Brain pericyte (primary cell): Measurements from ENCODE around the gene CNIH4.
"Not testable (repeated sequence)": the region's sequence is repeated elsewhere in the genome, so short reads cannot be mapped to it uniquely, and the experiment has no call there.

Source experiments
- DNase-seq: peaks from one replicate; pipeline ENCODE4 v3.0.0-alpha.2; 2012; ENCODE audit warnings: low read depth, low spot score

CNIH4 gene

GRCh38 chr1:224348137-224348536 is 8.5 kb upstream of the CNIH4 start:
- DNase-seq = no peak

GRCh38 chr1:224349716-224350115 is 7.0 kb upstream of the CNIH4 start:
- DNase-seq = not testable (repeated sequence)

GRCh38 chr1:224352436-224353085 is 4.1 kb upstream of the CNIH4 start:
- not testable (repeated sequence) for DNase-seq

GRCh38 chr1:224353975-224354925 is 2.4 kb upstream of the CNIH4 start:
- DNase-seq = no peak

GRCh38 chr1:224357626-224358124 is 996 bp downstream of the CNIH4 start:
- no peak for DNase-seq

GRCh38 chr1:224358237-224358636 is 1.6 kb downstream of the CNIH4 start:
- DNase-seq = no peak

- no peak for DNase-seq
Measured at GRCh38 chr1:224359207-224359606, 2.5 kb downstream of the CNIH4 start.

- DNase-seq = no peak
Measured at GRCh38 chr1:224368409-224368808, 11.7 kb downstream of the CNIH4 start.

GRCh38 chr1:224373008-224373590 is 16.4 kb downstream of the CNIH4 start:
- no peak for DNase-seq

GRCh38 chr1:224375059-224375458 is 18.4 kb downstream of the CNIH4 start:
- no peak for DNase-seq

- no peak for DNase-seq
Measured at GRCh38 chr1:224377676-224378006, 21.0 kb downstream of the CNIH4 start.

GRCh38 chr1:224378855-224379631 is 22.4 kb downstream of the CNIH4 start:
- no peak for DNase-seq

GRCh38 chr1:224380003-224380402 is 23.3 kb downstream of the CNIH4 start:
- no peak for DNase-seq

- no peak for DNase-seq
Measured at GRCh38 chr1:224381880-224382548, 25.3 kb downstream of the CNIH4 start.

GRCh38 chr1:224383218-224383617 is 26.5 kb downstream of the CNIH4 start:
- no peak for DNase-seq

- no peak for DNase-seq
Measured at GRCh38 chr1:224387302-224387912, 30.7 kb downstream of the CNIH4 start.

GRCh38 chr1:224387943-224388342 is 31.3 kb downstream of the CNIH4 start:
- no peak for DNase-seq

GRCh38 chr1:224390517-224390916 is 33.8 kb downstream of the CNIH4 start:
- DNase-seq = no peak

- DNase-seq = no peak
Measured at GRCh38 chr1:224392411-224393249, 36.0 kb downstream of the CNIH4 start.

GRCh38 chr1:224393294-224393693 is 36.6 kb downstream of the CNIH4 start:
- no peak for DNase-seq
